ENCODE results near the gene MAPT.

Gene MAPT

GRCh38 chr17:45948498-45948880 is 54.1 kb downstream of the MAPT start:
- no peak for TF ChIP-seq RARB (CRISPR knock-in tag; IDR thresholded peaks at IDR 0.05)
- no peak for TF ChIP-seq CSDC2 (CRISPR knock-in tag; IDR thresholded peaks at IDR 0.05)
- TF ChIP-seq CSRNP3 (CRISPR knock-in tag; IDR thresholded peaks at IDR 0.05): no peak
- no peak for TF ChIP-seq TOX (CRISPR knock-in tag; IDR thresholded peaks at IDR 0.05; ENCODE audit: borderline replicate concordance)
- TF ChIP-seq ARNTL (CRISPR knock-in tag; IDR thresholded peaks at IDR 0.05; ENCODE audit: borderline replicate concordance, low read depth): no peak
- no peak for TF ChIP-seq ZNF8 (CRISPR knock-in tag; IDR thresholded peaks at IDR 0.05)
- TF ChIP-seq PATZ1 (CRISPR knock-in tag; IDR thresholded peaks at IDR 0.05; ENCODE audit: borderline replicate concordance): no peak
- TF ChIP-seq ZFP30 (CRISPR knock-in tag; IDR thresholded peaks at IDR 0.05): no peak
- TF ChIP-seq OSR1 (CRISPR knock-in tag; IDR thresholded peaks at IDR 0.05): no peak
- TF ChIP-seq ISL1 (CRISPR knock-in tag; IDR thresholded peaks at IDR 0.05): no peak
- no peak for TF ChIP-seq ZFP3 (CRISPR knock-in tag; IDR thresholded peaks at IDR 0.05)
- no peak for TF ChIP-seq ZC3H10 (CRISPR knock-in tag; IDR thresholded peaks at IDR 0.05)
- no peak for TF ChIP-seq PPARA (CRISPR knock-in tag; IDR thresholded peaks at IDR 0.05; ENCODE audit: borderline replicate concordance)
- no peak for TF ChIP-seq TSHZ2 (CRISPR knock-in tag; IDR thresholded peaks at IDR 0.05)
- ATAC-seq: no peak

- no peak for ATAC-seq
- TF ChIP-seq GLIS3 (CRISPR knock-in tag; IDR thresholded peaks at IDR 0.05) (no peak), CSRNP3 (CRISPR knock-in tag; IDR thresholded peaks at IDR 0.05) (no peak), ZNF70 (CRISPR knock-in tag; IDR thresholded peaks at IDR 0.05) (no peak), ZNF565 (CRISPR knock-in tag; conservative IDR thresholded peaks at IDR 0.05; ENCODE audit: low read depth) (no peak), PATZ1 (CRISPR knock-in tag; IDR thresholded peaks at IDR 0.05; ENCODE audit: borderline replicate concordance) (no peak), SNAI2 (CRISPR knock-in tag; IDR thresholded peaks at IDR 0.05) (no peak)
Measured at GRCh38 chr17:45948881-45949624, 54.7 kb downstream of the MAPT start.

- no peak for ATAC-seq
- TF ChIP-seq PPARA (CRISPR knock-in tag; IDR thresholded peaks at IDR 0.05; ENCODE audit: borderline replicate concordance) (no peak), CREB5 (CRISPR knock-in tag; IDR thresholded peaks at IDR 0.05; ENCODE audit: low read depth) (no peak), ZNF565 (CRISPR knock-in tag; conservative IDR thresholded peaks at IDR 0.05; ENCODE audit: low read depth) (no peak)
Measured at GRCh38 chr17:45949755-45950320, 55.5 kb downstream of the MAPT start.

Measured in SK-N-SH treated with all-trans-retinoic acid at 6 μM for 48 hours (cell line).